Endometrium (tissue), 2 donors: ENCODE data around the gene ARHGAP35.

Experiments used
- FAIRE-seq: peaks from 2 replicates; lab custom pipeline; 2012; peaks lifted over from hg19 to GRCh38; lab: Jason Lieb, UNC
- donor health status: control.
- donor health status: control.

ARHGAP35 gene

DNA sequence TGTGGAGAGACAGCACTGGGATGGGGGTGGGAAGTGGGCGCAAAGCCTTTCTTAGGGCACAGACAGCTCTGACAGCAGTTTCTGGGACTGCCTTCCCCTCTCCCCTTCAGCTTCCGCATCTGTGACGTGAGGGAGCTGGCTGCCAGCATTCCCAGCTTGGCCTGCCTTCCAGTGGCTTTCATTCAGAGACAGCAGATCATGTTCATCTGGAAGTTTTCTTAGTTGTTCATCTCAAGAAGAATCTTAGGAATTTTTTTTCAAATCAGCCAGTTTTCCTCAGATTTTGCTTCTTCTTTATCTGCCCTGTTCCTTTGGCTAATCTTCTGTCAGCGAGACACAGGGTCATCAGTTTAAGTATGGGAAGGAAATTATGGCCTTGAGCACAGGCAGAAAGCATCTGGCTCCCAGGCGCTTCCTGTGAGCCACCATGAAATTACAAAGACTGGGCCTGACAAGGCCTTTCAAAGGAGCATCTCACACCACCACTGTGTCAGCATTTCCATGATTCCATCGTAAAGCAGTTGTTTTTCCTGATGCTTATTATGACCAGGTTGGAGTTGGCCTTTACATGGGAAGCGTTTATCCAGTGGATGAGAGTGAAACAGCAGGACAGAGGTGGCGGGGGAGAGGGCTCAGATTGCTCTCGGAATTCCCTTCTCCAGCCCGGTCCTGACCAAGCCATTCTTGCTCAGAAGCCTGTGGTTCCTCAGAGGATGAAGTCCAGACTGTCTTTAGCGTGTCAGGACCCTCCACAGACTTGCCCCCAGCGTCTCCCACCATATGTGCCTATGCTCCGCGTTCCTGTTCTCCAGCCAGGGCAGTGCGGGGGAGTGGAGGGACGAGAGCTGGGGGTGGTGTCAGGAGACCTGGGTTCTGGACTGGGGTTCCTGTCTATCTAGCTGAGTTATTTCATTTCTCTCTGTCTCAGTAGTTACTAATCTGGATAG, 43.6 kb downstream of the ARHGAP35 start:
- FAIRE-seq = peak; percentile 29

DNA sequence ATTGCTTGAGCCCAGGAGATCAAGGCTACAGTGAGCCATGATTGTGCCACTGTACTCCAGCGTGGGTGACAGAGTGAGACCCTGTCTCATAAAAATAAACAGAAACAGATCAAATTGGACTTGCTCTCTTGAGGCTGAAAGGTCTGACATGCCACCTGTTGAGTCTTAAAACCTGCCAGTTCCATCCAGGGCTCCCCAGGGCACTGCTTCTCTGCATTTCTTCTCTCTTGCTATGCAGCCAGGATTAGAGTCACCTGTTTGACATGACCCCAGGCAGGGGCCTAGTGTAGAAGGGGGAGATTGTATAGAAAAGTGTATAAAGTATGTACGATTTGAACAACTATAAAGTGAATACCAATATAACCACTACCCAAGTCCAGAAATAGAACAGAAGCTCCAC, 45.4 kb downstream of the ARHGAP35 start:
- FAIRE-seq = no peak

DNA sequence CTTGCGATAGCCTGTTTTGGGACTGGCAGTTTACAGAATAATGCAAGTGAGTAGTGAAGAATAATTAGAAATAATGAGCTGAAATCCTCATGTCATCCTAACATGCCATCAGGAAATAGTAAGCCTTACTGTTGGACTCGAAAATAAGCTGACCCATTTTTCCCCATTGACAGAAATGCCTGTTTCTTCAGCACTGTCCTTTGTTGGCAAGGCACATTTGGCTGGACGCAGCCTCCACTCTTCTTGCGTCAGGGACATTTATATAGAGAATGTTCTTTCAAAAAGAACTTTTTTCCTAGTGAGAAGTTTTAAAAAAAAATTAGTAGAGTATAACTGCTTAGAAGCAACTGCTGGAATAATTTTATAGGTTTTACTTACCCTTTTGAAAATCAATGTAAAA, 47.1 kb downstream of the ARHGAP35 start:
- no peak for FAIRE-seq

DNA sequence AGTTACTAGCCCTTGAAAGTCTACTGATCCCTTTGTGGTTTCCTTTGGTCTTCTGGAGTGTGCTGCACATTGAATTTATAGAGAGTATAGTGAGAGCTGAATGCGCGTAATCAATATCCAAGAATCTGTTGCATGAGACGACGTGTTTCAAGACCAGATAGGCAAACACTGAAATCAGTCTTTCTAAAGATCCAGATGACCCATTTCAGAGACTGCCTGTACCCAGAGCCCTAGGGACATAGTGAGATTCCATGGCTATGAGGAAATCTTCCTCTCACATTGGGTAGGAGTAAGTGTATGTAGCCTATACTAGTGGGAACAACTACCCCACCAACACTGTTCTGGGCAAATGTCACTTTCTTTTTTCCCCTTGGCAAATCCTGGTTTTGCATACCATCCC, 48.6 kb downstream of the ARHGAP35 start:
- no peak for FAIRE-seq
